SK-N-MC (cell line): Measurements from ENCODE around the gene GABARAP.

Experiments
- DNase-seq: peaks from one replicate; pipeline ENCODE4 v3.0.0-alpha.2; 2011; ENCODE audit warnings: low read depth, low spot score
- H3K27ac ChIP-seq: fragments of 200-600 bp; sonication (generic); 2 replicates; pipeline ENCODE4 v1.5.1; 2016; ENCODE audit warnings: mixed run types
- H3K36me3 ChIP-seq: fragments of 200-600 bp; sonication (generic); 2 replicates; pipeline ENCODE4 v1.6.1; 2017; ENCODE audit warnings: antibody characterized with exemption, low read length, mixed read lengths; ENCODE audit not compliant: insufficient read depth
- H3K4me3 ChIP-seq: fragments of 200-600 bp; sonication (generic); 2 replicates; pipeline ENCODE4 v1.5.1; 2016
- H3K9ac ChIP-seq: fragments of 200-600 bp; sonication (generic); 2 replicates; pipeline ENCODE4 v1.8.0; 2017; ENCODE audit warnings: mixed run types, mixed read lengths; ENCODE audit not compliant: insufficient read length
- H3K9me3 ChIP-seq: fragments of 200-600 bp; sonication (generic); 2 replicates; pipeline ENCODE4 v1.6.1; 2017; ENCODE audit warnings: low read depth, mild to moderate bottlenecking, antibody characterized with exemption, low read length, moderate library complexity, mixed read lengths
- EZH2 ChIP-seq: fragments of 200-600 bp; sonication (generic); IDR thresholded peaks from one replicate; pipeline ENCODE4 v1.6.1; 2017; ENCODE audit warnings: antibody characterized with exemption
- FOXP2 ChIP-seq: optimal IDR thresholded peaks from 2 replicates; pipeline ENCODE3; 2011; ENCODE audit warnings: mild to moderate bottlenecking, moderate library complexity; ENCODE audit not compliant: insufficient read depth; ENCODE audit errors: extremely low read length, control extremely low read depth
- POLR2AphosphoS5 ChIP-seq: IDR thresholded peaks from 2 replicates; pipeline ENCODE4 v1.6.1; 2012; ENCODE audit warnings: mild to moderate bottlenecking, low read depth, low read length, borderline replicate concordance

Gene GABARAP

GRCh38 chr17:7282752-7283321 is 40.6 kb upstream of the GABARAP start:
- Histone ChIP-seq H3K27ac (no peak overlapping the region), H3K9ac (no peak overlapping the region)

DNA sequence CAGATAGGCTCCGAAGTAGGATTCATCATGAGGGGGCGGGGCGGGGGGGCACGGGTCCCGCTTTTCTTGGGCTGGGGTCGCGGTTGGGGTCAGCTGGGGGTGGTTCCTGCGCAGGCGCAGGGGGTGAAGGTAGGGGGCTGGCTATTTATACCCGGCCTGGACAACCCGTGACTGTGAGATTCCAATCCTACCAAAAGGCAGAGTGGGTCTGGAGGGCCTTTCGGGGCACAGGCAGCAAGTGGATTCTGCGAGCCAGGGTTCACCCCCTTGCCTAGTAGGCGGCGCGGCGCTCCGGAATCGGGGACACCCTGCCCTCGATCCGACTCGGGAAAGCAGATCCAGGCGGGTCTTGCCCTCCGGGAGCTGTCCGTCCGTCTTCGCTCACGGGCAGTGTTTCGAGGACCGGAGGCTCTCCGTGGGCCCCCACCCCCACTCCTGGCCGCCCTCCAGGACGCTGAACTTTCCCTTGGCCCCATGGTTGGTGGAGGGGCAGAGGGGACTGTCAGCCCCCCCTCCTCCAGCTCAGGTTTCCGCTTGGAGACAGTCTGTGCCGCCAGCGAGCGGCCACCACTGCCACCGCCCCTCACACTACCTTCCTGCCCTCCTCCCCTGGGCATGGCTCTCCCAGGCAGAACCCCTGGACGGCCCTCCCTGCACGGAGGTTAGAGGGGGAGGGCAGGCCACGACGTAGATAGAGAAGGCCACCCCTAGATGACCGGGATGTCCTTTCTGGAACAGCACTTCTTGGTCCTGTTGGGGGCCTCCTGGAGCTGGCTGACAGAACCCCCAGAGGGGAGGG is 39.9 kb upstream of the GABARAP start:
- DNase-seq = no peak
- Histone ChIP-seq H3K9ac (peak overlapping the region; percentile 64), H3K36me3 (no peaks in the 10 kb centered on the region), H3K4me3 (peak overlapping the region; percentile 87), H3K9me3 (no peaks in the 10 kb centered on the region), H3K27ac (no peak overlapping the region)
- TF ChIP-seq FOXP2 = no peak
- TF ChIP-seq EZH2 = no peak
- no peak for TF ChIP-seq POLR2AphosphoS5

More at GRCh38 chr17:7282752-7283321, 40.6 kb upstream of the GABARAP start:
- Histone ChIP-seq H3K9me3 (no peaks in the 10 kb centered on the region), H3K36me3 (no peaks in the 10 kb centered on the region), H3K4me3 (no peak overlapping the region)
- TF ChIP-seq POLR2AphosphoS5 (no peak), EZH2 (no peak)
- no peak for DNase-seq

- DNase-seq = peak; percentile 61
- Histone ChIP-seq H3K27ac (no peak within 1 kb of the TSS), H3K36me3 (no peaks in the 10 kb centered on the region), H3K9ac (peak within 1 kb of the TSS; percentile 64), H3K4me3 (peak within 1 kb of the TSS; percentile 87), H3K9me3 (no peaks in the 10 kb centered on the region)
- TF ChIP-seq EZH2 (no peak), POLR2AphosphoS5 (no peak), FOXP2 (no peak)
Measured at GRCh38 chr17:7281074-7281952, 39.1 kb upstream of the GABARAP start, which contains the start of gene SLC2A4. Gene SLC2A4, plus strand, starts transcription at chr17:7281718. Its CDS starts 217 bp downstream, at chr17:7281935.

- Histone ChIP-seq H3K36me3 (no peaks in the 10 kb centered on the region), H3K4me3 (peak overlapping the region; percentile 87), H3K9ac (peak overlapping the region; percentile 13), H3K27ac (no peak overlapping the region), H3K9me3 (no peaks in the 10 kb centered on the region)
- TF ChIP-seq EZH2 = no peak
- no peak for TF ChIP-seq POLR2AphosphoS5
- no peak for TF ChIP-seq FOXP2
- DNase-seq = no peak
Measured at GRCh38 chr17:7280519-7281073, 38.3 kb upstream of the GABARAP start.

DNA sequence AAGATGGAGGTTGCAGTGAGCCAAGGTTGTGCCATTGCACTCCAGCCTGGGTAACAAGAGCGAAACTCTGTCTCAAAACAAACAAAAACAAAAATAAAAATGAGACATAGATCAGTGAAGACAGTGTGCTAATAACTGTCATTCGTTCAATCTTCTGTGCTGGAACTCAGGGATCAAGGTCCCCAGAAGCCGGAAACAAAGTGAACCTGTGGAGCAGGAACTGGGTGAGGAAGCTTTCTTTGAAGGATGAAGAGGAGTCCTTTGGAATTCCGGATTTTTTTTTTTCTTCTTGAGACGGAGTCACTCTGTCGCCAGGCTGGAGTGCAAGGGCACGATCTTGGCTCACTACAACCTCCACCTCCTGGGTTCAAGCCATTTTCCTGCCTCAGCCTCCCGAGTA is 37.2 kb upstream of the GABARAP start:
- TF ChIP-seq FOXP2 = no peak
- no peak for TF ChIP-seq POLR2AphosphoS5
- no peak for TF ChIP-seq EZH2

GRCh38 chr17:7266784-7267183 is 24.5 kb upstream of the GABARAP start:
- no peak for DNase-seq
- H3K36me3 ChIP-seq = no peaks in the 10 kb centered on the region
- no peak overlapping the region for H3K9ac ChIP-seq
- H3K4me3 ChIP-seq = no peak overlapping the region
- TF ChIP-seq FOXP2 = no peak
- TF ChIP-seq EZH2 = no peak
- TF ChIP-seq POLR2AphosphoS5 = no peak
- no peaks in the 10 kb centered on the region for H3K9me3 ChIP-seq
- H3K27ac ChIP-seq = no peak overlapping the region

More for the DNA sequence above, 37.2 kb upstream of the GABARAP start:
- DNase-seq = no peak
- Histone ChIP-seq H3K36me3 (no peaks in the 10 kb centered on the region), H3K9ac (no peak overlapping the region), H3K4me3 (no peak overlapping the region), H3K9me3 (no peaks in the 10 kb centered on the region), H3K27ac (no peak overlapping the region)

DNA sequence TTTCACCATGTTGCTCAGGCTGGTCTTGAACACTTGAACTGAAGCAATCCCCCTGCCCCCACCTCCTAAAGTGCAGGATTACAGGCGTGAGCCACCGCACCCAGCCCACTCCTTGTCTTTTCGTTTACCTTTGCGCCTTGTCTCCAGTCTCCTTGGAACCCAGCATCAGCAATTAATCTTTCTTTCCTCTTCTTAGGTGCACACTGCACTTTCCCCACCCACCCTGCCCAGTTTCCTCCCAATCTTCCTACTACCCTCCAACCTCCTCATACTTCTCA is 21.5 kb upstream of the GABARAP start:
- H3K36me3 ChIP-seq = peaks cover 13% of the 10 kb centered on the region
- no peak overlapping the region for H3K9ac ChIP-seq
- H3K27ac ChIP-seq = no peak overlapping the region
- no peak for TF ChIP-seq POLR2AphosphoS5
- no peak for TF ChIP-seq FOXP2
- TF ChIP-seq EZH2 = no peak
- H3K4me3 ChIP-seq = no peak overlapping the region
- H3K9me3 ChIP-seq = no peaks in the 10 kb centered on the region
- no peak for DNase-seq
